Tibial nerve (tissue), 4 donors: ENCODE data around the gene BCKDHA. TPM values are rescaled to one million over a fixed set of nuclear protein-coding genes. Genes with fewer than 3 reads are reported as not detected.

ENCODE experiments used
- small RNA-seq: library from RNA; depleted of rRNA; stranded (forward); fragments of <200 nt; gene quantifications from one replicate; pipeline ENCODE3, GENCODE V24; 2016
- total RNA-seq, 4 donors: library from RNA; depleted of rRNA; stranded (reverse); fragments of >200 nt; gene quantifications; one replicate each; pipeline ENCODE4 v1.1.0, GENCODE V29; 2016

Gene BCKDHA
- total RNA-seq, 4 donors from 2014 or later = 48.6 to 61.4 (median 54.2) TPM

Small RNAs within 50 kb of the gene (small RNA-seq; reads per million reads assigned to genes)
- not detected for gene RF00017

Other genes starting within 250 kb of the BCKDHA start
- 1 to 10 TPM in 1 of 4 donors, under 1 TPM in 3; 0.42 to 1.4 (median 0.63) TPM for gene CYP2S1, start 204.6 kb upstream of the BCKDHA start, total RNA-seq
- 100 to 1,000 TPM in 1 of 4 donors, 10 to 100 TPM in 3; 72.0 to 110 (median 88.5) TPM for gene AXL, start 178.6 kb upstream of the BCKDHA start, total RNA-seq
- gene HNRNPUL1, start 133.4 kb upstream of the BCKDHA start, total RNA-seq = 100 to 1,000 TPM; 136 to 163 (median 146) TPM
- 10 to 100 TPM; 12.9 to 21.3 (median 15.0) TPM for gene CCDC97, start 87.6 kb upstream of the BCKDHA start, total RNA-seq
- gene TGFB1, start 43.9 kb upstream of the BCKDHA start, total RNA-seq = 10 to 100 TPM; 14.6 to 31.8 (median 23.9) TPM
- gene B9D2, start 33.7 kb upstream of the BCKDHA start, total RNA-seq = 1 to 10 TPM in 3 of 4 donors, under 1 TPM in 1; 0.87 to 8.2 (median 3.6) TPM
- gene TMEM91, start 21.3 kb upstream of the BCKDHA start, total RNA-seq = 10 to 100 TPM; 20.3 to 50.8 (median 31.5) TPM
- 10 to 100 TPM; 14.0 to 21.3 (median 19.8) TPM for gene EXOSC5, start 459 bp upstream of the BCKDHA start, total RNA-seq
- gene B3GNT8, start 29.6 kb downstream of the BCKDHA start, total RNA-seq = 1 to 10 TPM; 3.8 to 9.0 (median 5.7) TPM
- 10 to 100 TPM; 28.8 to 38.7 (median 35.7) TPM for gene DMAC2, start 42.1 kb downstream of the BCKDHA start, total RNA-seq
- gene ERICH4, start 45.3 kb downstream of the BCKDHA start, total RNA-seq = not detected
- 1 to 10 TPM in 1 of 4 donors, under 1 TPM in 2, not detected in 1; 0.60 to 2.2 (median 0.87) TPM for gene CEACAM21, start 178.3 kb downstream of the BCKDHA start, total RNA-seq
- 1 to 10 TPM in 2 of 4 donors, under 1 TPM in 1, not detected in 1; 0.60 to 1.7 (median 1.6) TPM for gene CEACAM4, start 229.3 kb downstream of the BCKDHA start, total RNA-seq